Ishikawa (cell line): ENCODE measurements around the gene GNAT3.

Experiments
- CEBPB ChIP-seq: IDR thresholded peaks from 2 replicates; pipeline ENCODE4 v1.6.1; 2012
- EP300 ChIP-seq: IDR thresholded peaks from 2 replicates; pipeline ENCODE4 v1.6.1; 2012; ENCODE audit warnings: borderline replicate concordance
- FOXM1 ChIP-seq: IDR thresholded peaks from 2 replicates; pipeline ENCODE4 v1.6.1; 2012; ENCODE audit warnings: low read depth, borderline replicate concordance
- MAX ChIP-seq: IDR thresholded peaks from 2 replicates; pipeline ENCODE4 v1.6.1; 2012
- TAF1 ChIP-seq: IDR thresholded peaks from 2 replicates; pipeline ENCODE4 v1.6.1; 2012; ENCODE audit warnings: low read depth, mild to moderate bottlenecking
- TCF12 ChIP-seq: IDR thresholded peaks from 2 replicates; pipeline ENCODE4 v1.6.1; 2012; ENCODE audit warnings: low read depth
- TEAD4 ChIP-seq: IDR thresholded peaks from 2 replicates; pipeline ENCODE4 v1.6.1; 2012
- TF ChIP-seq, protein P1 (sequence below): IDR thresholded peaks from 2 replicates; pipeline ENCODE4 v1.6.1; 2012; ENCODE audit warnings: low read depth, mild to moderate bottlenecking

DNA sequence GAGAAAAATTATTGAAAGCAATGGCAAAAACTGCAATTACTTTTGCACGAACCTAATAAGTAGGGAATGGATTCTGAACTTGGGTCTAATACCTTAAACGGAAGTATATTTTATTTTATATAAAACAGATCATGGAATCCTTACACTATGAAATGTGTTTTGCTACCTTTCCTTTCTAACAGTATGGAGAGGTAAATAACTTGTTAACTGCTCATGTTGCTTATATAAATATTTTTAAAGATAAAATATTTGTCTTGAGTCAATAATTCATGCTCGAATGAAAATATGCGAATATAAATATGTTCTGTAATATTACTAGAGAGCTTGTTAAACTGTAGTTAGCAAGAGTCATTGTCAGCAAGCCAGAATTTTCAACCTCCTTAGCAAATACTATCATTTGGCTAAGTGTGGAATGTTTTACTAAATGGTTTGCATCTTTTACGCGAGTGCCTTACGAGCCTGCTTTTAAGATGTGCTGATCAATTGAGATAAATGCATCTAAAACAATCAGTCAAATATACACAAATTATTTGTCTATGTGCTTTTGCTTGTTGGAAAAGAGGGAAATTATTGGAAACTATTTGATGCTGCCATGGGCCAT, 5.9 kb downstream of the GNAT3 start:
- TF ChIP-seq CEBPB (no peak), TCF12 (no peak), EP300 (no peak), FOXM1 (no peak), TAF1 (no peak), MAX (no peak), TEAD4 (no peak)
- TF ChIP-seq, protein P1, sequence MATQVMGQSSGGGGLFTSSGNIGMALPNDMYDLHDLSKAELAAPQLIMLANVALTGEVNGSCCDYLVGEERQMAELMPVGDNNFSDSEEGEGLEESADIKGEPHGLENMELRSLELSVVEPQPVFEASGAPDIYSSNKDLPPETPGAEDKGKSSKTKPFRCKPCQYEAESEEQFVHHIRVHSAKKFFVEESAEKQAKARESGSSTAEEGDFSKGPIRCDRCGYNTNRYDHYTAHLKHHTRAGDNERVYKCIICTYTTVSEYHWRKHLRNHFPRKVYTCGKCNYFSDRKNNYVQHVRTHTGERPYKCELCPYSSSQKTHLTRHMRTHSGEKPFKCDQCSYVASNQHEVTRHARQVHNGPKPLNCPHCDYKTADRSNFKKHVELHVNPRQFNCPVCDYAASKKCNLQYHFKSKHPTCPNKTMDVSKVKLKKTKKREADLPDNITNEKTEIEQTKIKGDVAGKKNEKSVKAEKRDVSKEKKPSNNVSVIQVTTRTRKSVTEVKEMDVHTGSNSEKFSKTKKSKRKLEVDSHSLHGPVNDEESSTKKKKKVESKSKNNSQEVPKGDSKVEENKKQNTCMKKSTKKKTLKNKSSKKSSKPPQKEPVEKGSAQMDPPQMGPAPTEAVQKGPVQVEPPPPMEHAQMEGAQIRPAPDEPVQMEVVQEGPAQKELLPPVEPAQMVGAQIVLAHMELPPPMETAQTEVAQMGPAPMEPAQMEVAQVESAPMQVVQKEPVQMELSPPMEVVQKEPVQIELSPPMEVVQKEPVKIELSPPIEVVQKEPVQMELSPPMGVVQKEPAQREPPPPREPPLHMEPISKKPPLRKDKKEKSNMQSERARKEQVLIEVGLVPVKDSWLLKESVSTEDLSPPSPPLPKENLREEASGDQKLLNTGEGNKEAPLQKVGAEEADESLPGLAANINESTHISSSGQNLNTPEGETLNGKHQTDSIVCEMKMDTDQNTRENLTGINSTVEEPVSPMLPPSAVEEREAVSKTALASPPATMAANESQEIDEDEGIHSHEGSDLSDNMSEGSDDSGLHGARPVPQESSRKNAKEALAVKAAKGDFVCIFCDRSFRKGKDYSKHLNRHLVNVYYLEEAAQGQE: no peak
